Measurements from ENCODE around the gene WDFY2.
A peak's percentile ranks its signal among the peaks of the same experiment; 100 is the strongest.

The WDFY2 gene

DNA sequence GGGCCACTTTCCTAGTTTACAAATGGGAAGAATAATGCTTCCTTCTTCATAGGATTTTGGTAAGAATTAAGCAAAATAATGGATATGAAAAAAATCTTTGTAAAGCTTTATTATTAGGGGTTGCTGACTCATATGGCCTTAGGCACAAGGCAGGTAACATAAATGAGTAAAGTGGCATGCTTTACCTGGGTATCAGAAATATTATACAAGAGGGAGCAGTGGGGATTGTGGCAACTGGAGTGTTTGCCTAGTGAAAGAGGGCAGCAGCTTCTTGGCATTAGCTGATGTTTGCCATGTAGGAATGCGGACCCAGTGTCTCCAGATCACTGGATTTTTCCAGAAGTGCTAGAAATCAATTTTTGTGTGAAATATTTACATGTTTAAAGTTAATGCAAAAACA lies 19.5 kb downstream of the WDFY2 start:
- DNase-seq: no peak

DNA sequence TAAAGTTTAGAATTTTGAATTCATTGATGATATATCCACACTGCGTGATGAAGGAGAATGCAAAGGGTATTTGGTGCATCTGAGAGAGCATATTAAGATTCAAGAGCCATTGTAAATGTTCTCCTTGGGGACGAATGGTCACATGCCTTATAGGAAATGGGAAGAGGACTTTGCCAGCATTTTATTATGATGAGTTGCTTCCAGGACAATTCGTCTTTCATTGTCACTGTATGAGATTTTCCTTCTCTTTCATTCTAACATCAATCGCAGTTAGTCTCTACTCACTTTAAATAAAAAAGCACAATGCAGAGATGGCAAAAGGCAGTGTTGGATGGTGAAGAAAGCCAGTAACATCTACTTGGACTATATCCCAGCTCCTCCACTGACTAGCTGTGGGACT lies 21.4 kb downstream of the WDFY2 start:
- DNase-seq: no peak

DNA sequence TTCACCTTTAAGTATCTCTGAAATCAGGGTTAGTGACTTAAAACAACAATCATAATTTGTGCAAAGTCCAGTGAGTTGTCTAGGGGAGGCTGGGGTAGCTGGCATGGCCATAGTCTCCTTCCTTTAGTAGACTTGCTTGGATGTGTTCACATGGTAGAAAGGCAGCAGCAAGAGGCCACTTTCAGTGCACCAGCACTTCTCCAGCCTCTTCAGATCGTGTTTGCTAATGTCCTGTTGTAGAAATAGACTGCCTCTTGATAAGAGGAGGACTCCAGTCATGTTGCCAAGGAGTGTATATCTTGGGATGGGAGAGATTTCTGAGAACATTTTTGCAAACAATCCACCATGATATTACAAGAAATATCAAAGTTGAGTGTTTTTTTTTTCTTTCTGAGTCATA lies 22.9 kb downstream of the WDFY2 start:
- no peak for DNase-seq

DNA sequence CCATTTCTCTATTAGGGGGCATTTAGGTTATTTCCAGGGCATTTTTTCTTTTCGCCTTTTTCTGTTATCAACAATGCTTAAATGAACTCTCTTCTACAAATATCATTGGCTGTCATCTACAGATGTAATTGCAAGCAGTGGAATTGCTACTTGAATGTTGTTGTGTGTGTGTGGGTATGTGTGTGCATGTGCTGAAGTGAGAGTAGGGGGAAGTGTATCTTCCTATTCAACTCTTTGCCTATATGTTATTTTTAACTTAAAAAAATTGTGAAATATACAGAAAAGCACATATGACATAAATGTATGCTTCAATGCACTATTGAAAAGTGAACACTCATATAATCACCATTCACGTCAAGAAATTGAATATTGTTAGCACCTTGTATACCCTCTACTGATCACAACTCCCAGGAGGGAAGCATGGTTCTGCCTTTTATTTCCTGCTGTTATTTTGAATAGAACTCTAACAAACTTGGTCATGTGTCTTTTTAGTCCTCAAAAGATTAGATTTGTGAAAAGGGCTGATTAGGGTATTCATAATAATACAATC lies 24.7 kb downstream of the WDFY2 start:
- no peak for DNase-seq

DNA sequence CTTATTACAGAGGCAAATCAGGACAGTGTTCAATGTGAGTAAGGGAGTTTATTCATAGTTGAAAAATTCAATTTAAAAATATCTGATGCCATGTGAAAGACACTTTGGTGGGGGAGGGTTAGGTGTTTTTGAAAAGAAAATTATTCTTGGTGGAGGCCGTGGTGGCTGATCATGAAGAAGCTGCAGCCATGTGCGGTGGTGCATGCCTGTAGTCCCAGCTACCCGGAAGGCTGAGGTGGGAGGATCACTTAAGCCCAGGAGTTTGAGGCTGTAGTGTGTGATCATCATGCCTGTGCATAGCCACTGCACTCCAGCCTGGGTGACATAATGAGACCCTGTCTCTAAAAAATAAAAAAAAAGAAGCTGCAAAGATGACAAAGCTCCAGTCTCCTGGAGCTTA lies 28.6 kb downstream of the WDFY2 start:
- DNase-seq: no peak

DNA sequence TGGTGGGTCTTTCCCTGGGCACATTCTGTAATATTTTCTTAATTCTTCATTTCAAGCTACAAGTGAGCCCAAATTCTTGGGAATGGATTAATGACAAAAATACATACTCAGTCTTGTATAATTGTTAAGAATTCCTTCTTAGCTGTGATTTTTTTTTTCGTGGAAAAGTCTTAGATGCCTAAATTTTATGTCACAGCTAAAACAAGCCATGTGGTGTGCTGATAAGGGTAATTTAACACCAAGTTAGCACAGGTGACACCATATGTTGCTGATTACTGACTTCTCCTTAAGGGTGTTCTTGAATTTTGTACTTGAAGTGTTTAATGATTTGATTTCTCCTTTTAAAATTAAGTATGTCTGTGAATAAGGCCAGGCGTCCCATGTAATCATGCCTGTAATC lies 29.3 kb downstream of the WDFY2 start:
- no peak for DNase-seq

DNA sequence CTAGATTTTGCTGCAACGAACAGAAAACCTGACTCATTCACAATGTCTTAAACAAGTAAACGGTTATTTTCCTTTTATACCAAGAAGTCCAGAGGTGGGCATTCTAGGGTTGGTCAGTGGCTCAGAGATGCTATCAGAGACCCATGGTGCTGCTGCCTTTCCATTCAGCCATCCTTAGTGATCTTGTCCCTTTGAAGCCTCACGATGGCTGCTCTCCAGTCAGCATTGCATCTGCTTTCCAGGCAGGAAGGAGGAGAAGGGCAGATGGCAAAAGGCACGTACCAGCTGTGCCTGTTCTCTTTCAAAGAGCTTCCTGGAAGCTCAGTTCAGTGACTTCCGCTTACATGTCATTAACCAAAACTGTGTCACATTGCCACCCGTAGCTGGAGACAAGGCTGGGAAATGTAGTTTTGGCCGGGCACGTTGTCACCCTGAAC lies 30.1 kb downstream of the WDFY2 start:
- peak; percentile 91 for DNase-seq

DNA sequence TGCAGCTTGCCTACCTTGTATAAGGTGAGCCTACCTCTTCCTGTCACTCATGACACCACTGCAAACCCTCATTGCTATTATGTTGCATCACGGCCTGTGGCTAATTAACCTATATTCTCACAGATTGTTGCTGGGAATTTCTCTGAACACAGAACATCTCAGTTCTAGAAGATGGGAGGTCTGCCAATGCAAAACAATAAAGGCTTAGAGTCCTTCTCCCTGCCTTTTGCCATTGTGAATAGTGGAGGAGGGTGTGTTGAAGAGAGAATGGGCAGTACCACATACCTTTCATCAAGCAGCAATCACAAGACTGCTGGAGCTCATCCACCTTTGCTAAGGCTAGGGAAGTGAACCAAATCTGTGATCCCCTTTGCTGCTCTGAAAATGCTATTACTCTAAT lies 34.4 kb downstream of the WDFY2 start:
- DNase-seq: peak; percentile 26

DNA sequence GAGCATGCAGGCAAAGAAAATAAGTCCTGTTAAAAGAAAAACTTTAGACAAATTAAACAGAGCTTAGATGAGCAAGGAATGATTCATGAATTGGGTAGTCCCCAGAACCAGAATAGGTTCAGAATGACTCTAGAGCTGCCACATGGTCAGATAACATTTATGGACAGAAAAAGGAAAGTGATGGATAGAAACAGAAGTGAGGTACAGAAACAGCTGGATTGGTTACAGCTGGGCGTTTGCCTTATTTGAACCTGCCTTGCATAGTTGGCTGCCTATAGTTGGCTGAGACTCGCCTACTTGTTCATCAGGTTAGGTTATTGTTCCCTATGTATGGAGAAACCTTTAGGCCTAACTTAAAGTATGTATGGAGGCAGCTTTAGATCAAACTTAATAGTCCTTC lies 35.4 kb downstream of the WDFY2 start:
- no peak for DNase-seq

DNA sequence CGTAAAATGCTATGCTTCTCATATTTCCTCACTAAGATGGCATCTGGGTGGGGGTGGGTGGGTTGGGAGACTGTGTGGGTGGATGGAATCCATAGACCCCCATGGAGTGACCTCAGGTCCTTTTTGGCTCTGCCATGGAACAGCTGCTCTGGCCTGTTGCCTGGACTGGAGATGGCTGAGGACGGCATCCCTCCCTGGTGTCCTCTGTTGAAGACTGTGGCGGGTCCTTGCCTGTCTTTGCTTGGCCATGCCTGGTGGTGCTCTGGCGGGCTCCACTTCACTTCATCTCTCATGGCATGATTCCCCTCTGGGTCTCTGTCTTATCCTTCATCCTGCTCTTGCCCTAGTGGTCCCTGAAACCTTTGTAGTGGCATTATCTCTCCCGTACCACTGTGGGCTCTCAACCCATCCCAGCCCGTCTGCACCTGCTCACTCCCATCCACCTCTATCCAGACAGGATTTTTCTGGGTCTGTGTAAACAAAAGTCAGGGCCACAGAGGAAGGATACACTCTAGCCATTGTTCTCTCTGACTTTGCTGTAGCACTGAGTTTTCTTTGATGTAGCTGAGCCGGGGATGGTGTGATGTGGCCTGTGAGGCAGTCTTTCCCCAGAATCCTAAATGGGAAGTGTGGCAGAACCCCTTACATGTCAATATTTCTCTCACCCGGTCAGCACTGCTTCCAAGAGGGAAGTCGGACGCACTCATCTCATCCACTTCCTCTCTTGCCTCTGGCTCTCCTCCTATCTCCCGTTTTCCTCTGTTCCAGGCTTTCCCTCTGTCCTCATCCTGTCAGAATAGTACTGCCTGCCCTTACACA lies 36.1 kb downstream of the WDFY2 start:
- DNase-seq: no peak

DNA sequence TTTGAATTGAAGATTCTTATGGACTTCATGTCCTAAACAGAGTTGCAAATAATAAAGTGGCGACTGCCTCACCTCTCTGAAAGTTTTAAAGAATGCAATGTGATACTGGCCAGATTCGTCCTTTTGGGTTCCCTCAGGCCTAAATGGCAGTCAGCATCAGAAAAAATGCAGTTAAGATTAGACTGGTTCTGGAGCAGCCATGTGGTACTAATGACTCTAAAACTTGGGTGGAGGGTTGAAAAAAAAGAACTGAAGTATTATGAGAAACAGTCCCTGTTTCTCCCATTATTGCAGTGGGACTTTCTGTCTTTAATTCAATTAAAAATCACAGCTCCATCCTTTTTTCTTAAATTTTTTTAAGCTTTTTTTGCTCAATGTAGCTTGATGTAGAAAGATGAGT lies 37.3 kb downstream of the WDFY2 start:
- DNase-seq: no peak

DNA sequence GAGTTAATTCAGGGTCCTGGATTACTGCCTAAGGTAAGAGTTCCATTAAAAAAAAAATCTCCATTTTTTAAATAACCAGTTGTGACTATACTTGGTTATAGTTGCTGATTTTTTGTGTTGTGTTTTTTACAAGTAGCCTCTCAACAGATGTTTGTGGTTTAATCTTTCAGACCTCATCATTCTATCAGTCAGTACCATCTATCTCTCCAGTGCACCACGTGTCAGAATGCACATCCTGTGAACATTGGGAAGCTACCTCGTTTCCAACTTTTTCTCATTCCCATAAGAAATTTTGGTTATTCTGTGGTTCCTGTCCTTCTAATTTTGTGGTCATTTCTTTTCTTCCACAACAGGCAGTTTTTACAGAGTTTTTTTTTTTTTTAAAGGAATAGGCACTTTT lies 39.2 kb downstream of the WDFY2 start:
- no peak for DNase-seq

DNA sequence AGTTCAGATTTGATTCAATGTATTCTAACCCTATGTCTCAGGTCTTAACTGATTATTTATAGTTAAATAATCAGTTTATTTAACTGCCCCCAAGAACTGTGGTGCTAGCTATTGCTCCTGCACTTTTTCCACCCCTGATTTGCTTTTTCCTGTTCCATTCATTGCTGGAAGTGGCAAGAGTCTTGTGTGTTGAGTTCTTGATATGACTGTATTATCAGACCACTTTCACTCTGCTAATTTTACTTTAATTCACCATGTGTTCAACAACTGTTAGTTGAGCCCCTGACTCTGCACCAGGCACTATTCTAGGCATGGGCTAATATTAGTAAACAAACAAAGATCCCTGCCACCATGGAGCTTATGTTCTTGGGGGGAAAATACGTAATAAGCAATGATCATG lies 39.9 kb downstream of the WDFY2 start:
- DNase-seq: no peak

DNA sequence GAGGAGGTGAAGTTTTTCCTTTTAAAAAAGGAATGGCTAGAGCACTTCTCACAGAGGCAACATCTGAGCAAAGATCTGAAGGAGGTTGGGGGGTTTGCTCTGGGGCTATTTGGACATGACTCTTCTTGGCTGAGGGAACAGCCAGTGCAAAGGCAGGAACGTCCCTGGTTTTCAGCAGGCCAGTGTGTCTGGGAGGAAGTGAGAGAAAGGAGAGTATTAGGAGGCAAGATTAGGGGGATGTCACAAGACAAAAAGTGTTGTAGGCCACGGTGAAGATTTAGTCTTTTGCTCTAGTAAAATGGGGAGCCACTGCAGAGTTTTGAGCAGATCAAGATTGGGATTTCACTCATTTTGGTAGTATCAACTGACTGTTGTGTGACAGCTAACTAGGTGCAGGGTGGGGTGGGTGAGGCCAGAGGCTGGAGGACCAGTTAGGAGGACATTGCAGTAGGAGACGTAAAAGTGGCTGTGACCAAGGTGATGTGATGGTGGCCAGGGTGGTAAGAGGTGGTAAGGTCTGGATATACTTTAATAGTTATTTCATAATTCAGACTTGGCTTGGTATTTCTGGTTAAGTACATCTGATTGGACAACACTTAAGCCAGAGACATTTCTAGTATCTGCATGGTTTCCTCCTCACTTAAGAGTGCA lies 40.6 kb downstream of the WDFY2 start:
- no peak for DNase-seq

DNA sequence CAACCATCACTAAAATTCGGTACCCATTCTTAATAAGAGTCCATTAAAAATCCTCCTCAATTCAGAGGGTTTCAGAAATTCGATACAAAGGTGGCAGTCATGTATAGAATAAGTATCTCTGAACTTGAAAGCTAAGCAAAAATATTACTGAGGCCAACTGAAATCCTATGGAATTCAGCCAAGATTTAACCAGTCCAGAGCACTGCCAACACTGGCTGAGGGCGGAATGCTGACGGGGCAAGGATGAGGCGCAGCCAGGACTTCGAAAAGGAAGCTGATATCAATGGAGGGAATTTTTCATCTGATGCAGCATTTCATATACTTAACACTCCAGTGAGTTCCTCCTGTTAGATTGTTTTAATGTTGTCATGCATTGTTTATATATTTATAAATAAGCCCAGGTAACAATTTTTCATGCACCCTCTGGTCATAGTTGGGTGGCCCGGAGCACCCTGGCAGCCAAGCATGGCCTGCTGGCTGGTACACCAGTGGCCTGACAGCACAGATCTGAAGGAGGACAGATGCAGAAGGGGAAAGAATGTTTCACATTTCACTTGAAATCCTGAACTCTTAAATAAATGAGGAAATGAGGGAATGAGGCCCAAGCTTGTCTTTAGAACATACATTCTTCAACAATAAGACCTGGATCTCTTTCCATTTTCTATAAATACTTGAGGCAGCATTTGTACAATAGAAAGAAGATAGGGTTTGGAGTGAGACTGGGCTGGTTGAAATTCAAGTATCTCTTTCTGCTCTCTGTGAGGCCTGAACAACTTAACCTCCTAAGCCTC lies 41.5 kb downstream of the WDFY2 start:
- no peak for DNase-seq

DNA sequence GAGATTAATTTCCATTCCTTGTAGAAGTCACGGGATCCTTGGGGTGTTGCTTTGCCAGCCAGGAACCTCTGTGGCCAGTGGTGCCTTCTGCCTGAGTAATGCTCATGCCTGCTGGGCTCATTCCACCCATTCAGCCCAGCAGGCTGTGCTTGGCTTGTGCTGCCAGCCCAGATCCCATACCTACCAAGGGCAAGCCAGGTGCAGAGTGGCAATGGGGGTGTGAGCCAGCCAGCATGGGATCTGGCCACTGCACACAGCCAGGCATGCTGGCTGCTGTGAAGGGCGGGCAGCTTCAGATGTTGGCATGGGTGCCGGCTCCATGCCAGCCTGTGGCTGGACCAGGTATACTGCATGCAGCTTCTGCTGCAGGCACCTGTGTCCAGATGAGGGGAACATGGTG lies 42.5 kb downstream of the WDFY2 start:
- DNase-seq: peak; percentile 85

DNA sequence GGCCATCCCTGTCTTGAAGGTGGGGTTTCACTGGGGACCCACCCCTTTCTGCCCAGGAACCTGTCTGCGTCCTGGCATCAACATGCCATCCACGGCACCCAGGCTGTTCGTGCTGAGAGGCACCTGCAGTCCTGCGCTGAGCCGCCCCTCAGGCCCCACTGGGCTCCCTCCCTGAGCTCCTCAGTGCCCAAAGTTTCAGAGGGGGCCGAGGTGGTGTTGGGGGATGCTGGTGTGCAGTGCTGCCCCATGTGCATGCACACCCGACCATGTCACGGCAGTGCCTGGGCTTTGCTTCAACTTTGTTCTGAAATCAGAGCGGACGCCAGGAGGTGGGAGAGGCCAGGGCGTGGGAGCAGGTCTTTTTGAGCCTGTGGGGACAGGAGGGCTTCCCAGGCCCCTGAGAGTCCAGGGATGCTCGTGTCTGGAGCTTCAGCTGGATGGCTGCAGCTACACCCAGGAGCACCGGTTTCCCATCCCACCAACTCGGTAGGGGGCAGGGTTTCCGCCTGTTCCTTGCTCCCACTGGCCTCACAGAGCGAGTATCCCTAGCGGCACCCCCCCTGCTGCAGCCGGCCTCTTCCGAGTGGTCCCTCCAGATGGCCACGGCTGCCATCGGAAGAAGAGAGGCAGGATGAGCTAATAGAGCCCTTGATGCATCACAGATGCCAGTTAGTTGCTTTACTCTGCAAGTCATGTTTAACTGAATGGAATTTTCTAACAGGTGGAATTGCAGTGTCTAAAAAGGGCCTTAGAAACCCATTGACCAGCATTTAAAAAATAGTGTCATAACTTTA lies 44.0 kb downstream of the WDFY2 start:
- DNase-seq: no peak

DNA sequence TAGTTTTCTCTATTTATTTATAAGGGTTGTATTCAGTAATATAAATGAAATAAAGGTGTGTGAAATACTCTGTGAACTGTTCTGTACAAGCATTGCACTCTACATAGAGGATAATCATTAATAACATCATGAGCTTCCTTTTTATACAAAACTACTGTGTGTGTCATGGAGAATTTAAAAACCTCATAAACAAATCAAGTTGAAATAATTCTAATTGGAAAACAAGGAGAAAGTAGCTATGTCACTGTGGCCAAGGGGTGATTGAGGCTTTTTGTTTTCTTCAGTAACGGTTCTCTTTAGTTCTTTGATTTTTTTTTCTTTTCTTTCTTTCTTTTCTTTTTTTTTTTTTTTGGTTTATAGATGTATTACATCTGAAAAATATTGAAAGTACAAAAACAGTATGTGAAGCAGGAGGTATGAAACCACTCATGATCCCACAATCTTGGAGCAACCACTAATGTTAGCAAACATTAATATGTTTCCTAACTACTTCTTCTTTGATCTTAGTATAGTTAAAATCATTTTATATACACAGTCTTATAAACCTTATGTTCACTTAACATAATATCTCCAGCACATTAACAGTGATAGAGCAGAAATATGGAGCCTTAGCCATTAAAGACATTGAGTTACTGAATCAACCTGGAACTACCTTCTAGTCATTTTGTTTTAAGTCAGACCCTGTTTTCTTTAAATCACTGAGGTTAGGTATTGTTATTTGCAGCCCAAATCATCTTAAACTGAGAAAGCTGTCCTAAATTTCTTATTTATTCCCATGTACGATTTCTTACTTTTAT lies 45.4 kb downstream of the WDFY2 start:
- no peak for DNase-seq

DNA sequence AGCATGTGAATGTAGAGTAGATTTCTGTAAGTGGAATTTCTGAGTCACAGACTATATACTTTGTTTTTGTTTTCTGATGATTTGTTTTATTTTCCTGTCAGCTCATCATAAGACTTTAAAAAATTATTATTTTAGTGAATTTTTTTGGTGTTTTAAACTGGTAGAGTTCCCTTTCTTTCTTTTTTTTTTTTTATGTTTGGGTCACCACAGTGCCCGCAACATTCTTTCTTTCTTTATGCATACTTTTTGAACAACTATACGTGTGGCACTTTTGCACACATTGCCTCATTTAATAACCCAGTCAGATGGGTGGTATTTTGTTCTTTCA lies 46.0 kb downstream of the WDFY2 start:
- DNase-seq: no peak

DNA sequence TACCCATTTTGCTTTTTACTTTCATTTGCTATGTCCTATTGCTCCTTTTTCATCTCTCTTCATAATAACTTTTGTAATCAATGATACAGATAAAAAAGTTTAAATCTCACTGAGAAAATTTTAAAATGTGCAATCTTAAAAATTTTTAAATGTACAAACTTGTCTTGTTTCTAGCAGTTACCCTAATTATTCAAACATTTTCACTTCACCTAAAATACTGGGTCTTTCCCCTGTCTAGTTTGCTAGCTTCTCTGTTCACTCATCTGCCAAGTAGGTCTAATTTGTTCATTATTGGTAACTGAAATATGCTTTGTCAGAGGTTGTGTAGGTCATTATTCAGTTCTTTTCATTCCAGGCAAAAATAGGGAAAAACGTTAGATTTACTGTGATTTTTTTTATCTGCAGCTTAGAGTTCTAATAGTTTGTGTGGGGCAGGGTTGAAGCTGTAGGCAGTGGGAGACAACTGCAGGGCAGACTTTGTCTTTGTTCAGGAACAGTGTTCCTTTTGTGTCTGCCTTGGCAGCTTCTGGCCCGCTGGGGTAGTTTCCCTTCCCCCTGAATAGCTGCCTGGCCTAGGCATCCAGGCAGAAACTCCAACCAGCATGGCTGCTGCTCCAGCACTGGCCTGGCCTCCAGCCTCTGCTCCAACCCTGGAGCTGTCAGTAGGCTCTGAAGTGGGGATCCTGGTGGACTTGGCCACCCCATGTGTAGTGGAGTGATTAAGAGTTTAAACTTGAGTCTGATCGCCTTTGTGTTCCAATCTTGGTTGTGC lies 48.5 kb downstream of the WDFY2 start:
- peak; percentile 51 for DNase-seq

Measured in NCI-H69 (cell line).